Aorta (tissue), 5 donors: ENCODE results near the gene DUSP16. TPM values are rescaled to one million over a fixed set of nuclear protein-coding genes. Genes with fewer than 3 reads are reported as not detected.
"Not testable (repeated sequence)": the region's sequence is repeated elsewhere in the genome, so short reads cannot be mapped to it uniquely, and the experiment has no call there.

Source experiments
- ATAC-seq: fragments of 200-7000 bp; cut with Tn5 transposase; one replicate; pipeline ENCODE4 v1.9.1; 2022; ENCODE audit warnings: moderate library complexity; ENCODE audit not compliant: low FRiP score
- DNase-seq, 2 donors: peaks; one replicate each; pipeline ENCODE4 v3.0.0-alpha.2; 2020
- H3K27ac ChIP-seq, 2 donors: one replicate each; pipeline ENCODE4 v1.5.1; 2013; ENCODE audit warnings: low read length in 2 of 2, mild to moderate bottlenecking in 2 of 2, moderate library complexity in 2 of 2, control low read depth in 1 of 2, inconsistent platforms in 1 of 2, low read depth in 1 of 2
- H3K27me3 ChIP-seq, 2 donors: one replicate each; pipeline ENCODE4 v1.6.1; 2013; ENCODE audit warnings: control low read depth in 1 of 2, low read length in 1 of 2, mild to moderate bottlenecking in 1 of 2, moderate library complexity in 1 of 2; ENCODE audit not compliant: insufficient read depth in 2 of 2, control insufficient read depth in 1 of 2
- H3K36me3 ChIP-seq, 2 donors: one replicate each; pipeline ENCODE4 v1.6.1; 2013; ENCODE audit warnings: control low read depth in 1 of 2, low read length in 1 of 2, mild to moderate bottlenecking in 1 of 2; ENCODE audit not compliant: insufficient read depth in 2 of 2, control insufficient read depth in 1 of 2
- H3K4me1 ChIP-seq, 2 donors: one replicate each; pipeline ENCODE4 v1.6.1; 2013; ENCODE audit warnings: low read length in 2 of 2, control low read depth in 1 of 2, mild to moderate bottlenecking in 1 of 2, moderate library complexity in 1 of 2; ENCODE audit not compliant: insufficient read depth in 2 of 2, control insufficient read depth in 1 of 2
- H3K4me3 ChIP-seq, 2 donors: one replicate each; pipeline ENCODE4 v1.5.1; 2013; ENCODE audit warnings: low read length in 2 of 2, control low read depth in 1 of 2, mild to moderate bottlenecking in 1 of 2
- H3K9me3 ChIP-seq: one replicate; pipeline ENCODE4 v1.6.1; 2013; ENCODE audit warnings: mild to moderate bottlenecking, low read length; ENCODE audit not compliant: control insufficient read depth
- WGBS, 2 donors: extraction: QIAGEN DNeasy Blood & Tissue Kit; methylation state at CpG; one replicate each; pipeline ENCODE4 v1.1.7; 2013; 5-methylcytosine and 5-hydroxymethylcytosine counted together
- intact Hi-C, 2 donors: fragments of 100-400 bp; cut with DNase I; formaldehyde crosslinking; loops; one replicate each; pipeline versions ENCODE4 v1.14.2 to v1.15.0; 2022
- polyA plus RNA-seq, 2 donors: library from polyadenylated mRNA; stranded (reverse); fragments of 200-250 nt; gene quantifications; one replicate each; pipeline ENCODE4 v1.2.3, GENCODE V29; 2013
- total RNA-seq, 2 donors: library from RNA; stranded (reverse); fragmentation: NEBNext Ultra II Directional; extraction: Animal tissue kit (Norgen Biotek cat#: 25700); gene quantifications; one replicate each; pipeline ENCODE4 v1.2.1, GENCODE V29; 2021
- donor health status: healthy with polysubstance abuse.
- donor health status: Bipolar disorder and iron deficiency.
- donor health status: DM: no; HTN: no; CAD: no.
- donor health status: DM: no; HTN: no; CAD: no.
- donor health status: DM: yes; HTN: yes; CAD: no.

DUSP16 gene
- total and polyA plus RNA-seq, 4 donors, result 3.1 to 27.4 (median 17.6) TPM

DNA sequence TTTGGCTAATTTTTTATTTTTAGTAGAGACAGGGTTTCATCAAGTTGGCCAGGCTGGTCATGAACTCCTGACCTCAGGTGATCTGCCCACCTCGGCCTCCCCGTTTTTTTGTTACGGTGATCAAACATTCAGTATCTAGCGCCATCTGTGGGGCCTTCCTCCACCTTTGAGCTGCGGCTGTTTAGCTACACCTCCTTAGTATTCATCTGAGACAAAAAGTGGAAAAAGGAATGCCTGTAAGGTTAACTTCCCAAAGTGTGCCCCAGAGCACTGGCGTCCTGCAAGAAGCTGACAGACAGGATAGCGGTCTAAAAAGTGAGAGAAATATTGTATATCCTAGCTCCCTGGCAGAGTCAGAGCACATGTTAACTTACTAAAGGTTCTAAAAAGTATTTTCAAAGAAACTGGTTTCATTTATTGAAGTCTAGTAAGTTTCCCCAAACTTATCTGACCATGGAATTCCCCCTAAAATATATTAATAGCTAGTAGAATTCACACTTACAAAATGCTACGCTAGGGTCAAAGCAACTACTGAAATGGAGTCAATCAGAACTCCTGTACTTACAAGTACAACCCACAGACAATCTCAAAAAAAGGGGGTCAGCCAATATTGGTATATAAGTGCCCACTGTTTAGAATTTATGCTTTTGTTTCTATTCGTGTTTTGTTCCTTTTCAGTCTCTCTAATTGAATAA, 59.1 kb downstream of the DUSP16 start:
- H3K4me1 ChIP-seq, result peaks cover 1 to 6% of the 10 kb centered on the region in 2 donors
- H3K9me3 ChIP-seq, result no peaks in the 10 kb centered on the region
- no peaks in the 10 kb centered on the region for H3K36me3 ChIP-seq
- intact Hi-C loops, result no loop called here
- H3K27ac ChIP-seq, result no peak overlapping the region
- WGBS, 2 donors, result 89 to 90% methylated on average over 9 of the region's 9 CpGs
- DNase-seq (no peak), ATAC-seq (no peak)
- H3K27me3 ChIP-seq, result no peaks in the 10 kb centered on the region
- no peak overlapping the region for H3K4me3 ChIP-seq

GRCh38 chr12:12502815-12503151, 59.9 kb downstream of the DUSP16 start:
- 93 to 96% methylated on average over 5 of the region's 5 CpGs for WGBS, 2 donors

GRCh38 chr12:12502130-12502814, 60.4 kb downstream of the DUSP16 start:
- ATAC-seq, H3K36me3 ChIP-seq, intact Hi-C loops, H3K4me1 ChIP-seq, H3K4me3 ChIP-seq, H3K9me3 ChIP-seq, DNase-seq, H3K27ac ChIP-seq, H3K27me3 ChIP-seq: not testable (repeated sequence)
- WGBS, 2 donors, result 85 to 89% methylated on average over 7 of the region's 7 CpGs

More at GRCh38 chr12:12502815-12503151, 59.9 kb downstream of the DUSP16 start:
- Histone ChIP-seq H3K4me3 (no peak overlapping the region), H3K36me3 (no peaks in the 10 kb centered on the region), H3K4me1 (peaks cover 1 to 8% of the 10 kb centered on the region in 2 donors), H3K27me3 (no peaks in the 10 kb centered on the region), H3K27ac (no peak overlapping the region), H3K9me3 (no peaks in the 10 kb centered on the region)
- intact Hi-C loops, result no loop called here
- ATAC-seq (no peak), DNase-seq (no peak)

DNA sequence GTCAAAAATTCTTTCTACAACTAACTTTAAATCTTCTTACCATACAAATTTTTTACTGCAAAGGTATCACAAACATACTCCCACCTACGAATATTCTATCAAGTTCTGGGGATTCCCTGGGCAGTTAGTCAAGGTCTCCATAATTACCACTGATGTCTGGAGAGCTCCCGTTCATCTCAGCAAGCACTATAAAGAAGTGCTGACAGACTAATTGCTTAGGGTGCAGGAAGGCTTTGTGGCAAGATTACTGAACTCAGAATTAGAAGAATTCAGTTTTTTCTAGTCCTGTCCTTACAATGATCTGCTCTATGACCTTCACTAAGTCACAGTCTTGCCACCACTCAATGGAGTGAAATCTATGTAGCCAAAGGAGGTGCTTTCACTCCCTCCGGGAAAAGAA, 61.5 kb downstream of the DUSP16 start:
- no peaks in the 10 kb centered on the region for H3K27me3 ChIP-seq
- 39 to 43% methylated on average over 3 of the region's 3 CpGs for WGBS, 2 donors
- intact Hi-C loops, result no loop called here
- peaks cover 0 to 8% of the 10 kb centered on the region in 2 donors for H3K4me1 ChIP-seq
- H3K27ac ChIP-seq, result no peak overlapping the region
- H3K4me3 ChIP-seq, result no peak overlapping the region
- no peaks in the 10 kb centered on the region for H3K36me3 ChIP-seq
- H3K9me3 ChIP-seq, result no peaks in the 10 kb centered on the region
- DNase-seq (no peak), ATAC-seq (no peak)

- Histone ChIP-seq H3K9me3 (no peaks in the 10 kb centered on the region), H3K4me3 (no peak overlapping the region), H3K27me3 (no peaks in the 10 kb centered on the region), H3K36me3 (no peaks in the 10 kb centered on the region), H3K27ac (no peak overlapping the region), H3K4me1 (peaks cover 0 to 6% of the 10 kb centered on the region in 2 donors)
- 93 to 96% methylated on average over 5 of the region's 5 CpGs for WGBS, 2 donors
- DNase-seq, result no peak
- intact Hi-C loops, result no loop called here
- ATAC-seq, result no peak
These were observed 62.6 kb downstream of the DUSP16 start for GRCh38 chr12:12499909-12500604.

DNA sequence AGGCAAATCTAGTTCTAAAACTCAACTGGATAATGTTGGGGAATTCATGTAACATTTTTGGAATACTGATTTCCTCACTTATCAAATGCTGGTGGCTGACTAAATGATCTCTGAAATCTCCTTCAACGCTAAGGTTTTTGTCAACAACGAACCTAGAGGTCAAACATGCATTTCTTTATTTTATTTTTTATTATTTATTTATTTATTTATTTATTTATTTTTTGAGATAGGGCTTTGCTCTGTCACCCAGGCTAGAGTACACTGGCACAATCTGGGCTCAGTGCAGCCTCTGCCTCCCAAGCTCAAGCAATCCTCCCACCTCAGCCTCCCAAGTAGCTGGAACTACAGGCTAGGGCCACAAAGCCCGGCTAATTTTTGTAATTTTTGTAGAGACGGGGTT, 64.5 kb downstream of the DUSP16 start:
- DNase-seq (no peak), ATAC-seq (no peak)
- H3K36me3 ChIP-seq, result no peaks in the 10 kb centered on the region
- H3K27ac ChIP-seq, result no peak overlapping the region
- H3K27me3 ChIP-seq, result no peaks in the 10 kb centered on the region
- 91 to 93% methylated on average over 4 of the region's 4 CpGs for WGBS, 2 donors
- no peaks in the 10 kb centered on the region for H3K9me3 ChIP-seq
- no peak overlapping the region for H3K4me3 ChIP-seq
- H3K4me1 ChIP-seq, result peaks cover 0 to 6% of the 10 kb centered on the region in 2 donors
- intact Hi-C loops, result no loop called here

GRCh38 chr12:12495536-12495935, 67.1 kb downstream of the DUSP16 start:
- H3K4me1 ChIP-seq, result peaks cover 0 to 6% of the 10 kb centered on the region in 2 donors
- H3K36me3 ChIP-seq, result peaks cover 0 to 2% of the 10 kb centered on the region in 2 donors
- intact Hi-C loops, result no loop called here
- no peak overlapping the region for H3K4me3 ChIP-seq
- H3K27me3 ChIP-seq, result no peaks in the 10 kb centered on the region
- ATAC-seq (no peak), DNase-seq (no peak)
- 88 to 95% methylated on average over 1 of the region's 1 CpG for WGBS, 2 donors
- H3K27ac ChIP-seq, result no peak overlapping the region
- no peaks in the 10 kb centered on the region for H3K9me3 ChIP-seq

DNA sequence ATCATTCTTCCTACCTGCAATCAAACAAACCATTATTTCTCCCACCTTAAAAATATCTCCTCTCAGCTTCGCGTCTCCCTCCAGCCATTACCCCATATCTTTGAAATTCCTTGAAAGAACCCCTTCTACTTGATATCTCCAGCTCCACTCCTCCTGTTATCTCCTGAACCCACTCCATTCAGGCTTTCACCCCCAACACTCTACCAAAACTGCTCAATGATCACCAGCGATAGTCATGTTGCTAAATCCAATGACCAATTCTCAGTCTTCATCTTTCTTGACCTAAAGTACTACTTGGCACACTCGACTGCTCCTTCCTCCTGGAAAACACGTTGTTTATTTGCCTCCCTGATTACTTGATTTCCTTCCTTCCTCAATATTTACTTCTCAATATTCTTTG, 70.1 kb downstream of the DUSP16 start:
- no peak overlapping the region for H3K27ac ChIP-seq
- intact Hi-C loops, result no loop called here
- no peak overlapping the region for H3K4me3 ChIP-seq
- WGBS, 2 donors, result 96 to 98% methylated on average over 5 of the region's 5 CpGs
- DNase-seq (no peak), ATAC-seq (no peak)
- peaks cover 0 to 4% of the 10 kb centered on the region in 2 donors for H3K36me3 ChIP-seq
- H3K9me3 ChIP-seq, result no peaks in the 10 kb centered on the region
- no peaks in the 10 kb centered on the region for H3K27me3 ChIP-seq
- H3K4me1 ChIP-seq, result no peaks in the 10 kb centered on the region
